Amygdala (tissue), 56 donors: ENCODE results near the gene ITK.

ENCODE experiments used
- DNase-seq, 56 donors: peaks; one replicate each; lab custom pipeline; 2025; lab: John Stamatoyannopoulos, UW

The ITK gene

GRCh38 chr5:157295247-157295646 lies 114.6 kb downstream of the ITK start:
- no peak for DNase-seq

DNA sequence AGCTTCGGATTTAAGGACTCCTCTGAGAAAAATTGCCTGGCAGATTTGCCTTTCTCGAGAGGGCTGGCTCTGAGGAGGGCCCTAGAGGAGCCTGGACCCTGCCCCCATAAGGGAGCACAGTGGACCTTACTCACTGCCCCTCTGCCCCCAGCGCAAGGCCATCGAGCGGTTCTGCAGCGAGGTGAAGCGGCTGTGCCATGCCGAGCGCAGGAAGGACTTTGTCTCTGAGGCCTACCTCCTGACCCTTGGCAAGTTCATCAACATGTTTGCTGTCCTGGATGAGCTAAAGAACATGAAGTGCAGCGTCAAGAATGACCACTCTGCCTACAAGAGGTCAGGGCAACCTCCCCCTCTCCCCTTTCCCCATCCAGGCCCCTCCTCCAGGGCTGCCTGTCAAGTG lies 119.9 kb downstream of the ITK start:
- DNase-seq, result no peak

GRCh38 chr5:157301066-157301465 lies 120.4 kb downstream of the ITK start:
- DNase-seq, result no peak

DNA sequence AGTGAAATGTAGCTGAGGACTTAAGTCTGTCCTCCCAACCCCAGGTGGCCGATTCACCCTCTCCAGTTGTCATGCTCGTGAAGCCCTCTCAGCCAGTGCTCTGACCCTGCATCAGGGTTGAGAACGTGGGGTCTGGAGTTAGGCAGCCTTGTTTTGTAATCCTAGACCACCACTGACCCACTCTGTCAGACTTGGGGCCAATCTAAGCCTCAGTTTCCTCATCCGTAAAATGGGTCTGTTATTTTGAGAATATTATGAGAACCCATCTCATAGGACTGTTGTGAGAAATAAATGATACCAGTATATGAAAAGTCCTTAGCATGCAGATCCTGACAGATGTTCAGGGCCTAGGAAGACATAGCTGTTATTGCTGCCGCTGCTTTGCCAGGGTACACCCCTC lies 122.4 kb downstream of the ITK start:
- DNase-seq, result no peak

DNA sequence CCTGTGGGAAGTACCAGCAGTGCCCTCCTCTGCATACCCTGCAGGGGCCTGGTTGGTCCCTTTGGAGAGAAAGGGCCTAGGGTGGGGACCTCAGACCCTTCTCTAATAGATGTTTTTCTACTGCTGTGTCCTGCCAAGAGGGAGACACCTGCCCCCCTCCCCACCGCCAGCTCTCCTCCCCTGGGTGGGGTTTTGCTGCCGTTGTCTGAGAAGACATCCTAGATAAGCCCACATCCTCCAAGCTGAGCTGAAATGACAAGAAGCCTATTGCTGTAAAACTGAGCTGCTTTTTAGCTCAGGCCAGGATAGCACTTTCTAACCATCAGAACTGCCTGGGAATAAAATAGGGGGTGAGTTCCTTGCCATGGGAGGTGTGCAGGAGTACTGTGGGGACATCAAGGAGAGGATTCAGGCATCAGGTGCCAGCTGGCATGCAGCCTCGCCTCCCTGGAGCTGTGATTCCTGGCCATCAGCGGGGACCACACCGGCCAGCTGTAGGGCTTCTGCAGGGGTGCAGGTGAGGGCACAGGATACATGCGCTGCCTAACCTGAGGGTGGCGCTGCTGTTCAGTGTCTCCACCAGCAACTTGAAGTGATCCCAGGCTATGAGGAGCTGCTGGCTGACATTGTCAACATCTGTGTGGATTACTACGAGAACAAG lies 123.2 kb downstream of the ITK start:
- peak in 1 of 56 donors; percentile 8 for DNase-seq
